Effector CD4-positive, alpha-beta T cell (primary cell): Measurements from ENCODE around the gene FBXO41.

Source experiments
- DNase-seq: peaks from one replicate; pipeline ENCODE4 v3.0.0-alpha.2; 2020

FBXO41 gene

GRCh38 chr2:73290049-73290839 lies 6.0 kb upstream of the FBXO41 start:
- DNase-seq = no peak

GRCh38 chr2:73289304-73289703 lies 5.0 kb upstream of the FBXO41 start:
- no peak for DNase-seq

- no peak for DNase-seq
Observed at GRCh38 chr2:73286134-73286655, 1.9 kb upstream of the FBXO41 start.

- no peak for DNase-seq
Observed at GRCh38 chr2:73285159-73285739, 971 bp upstream of the FBXO41 start.

GRCh38 chr2:73283545-73284295 lies 558 bp downstream of the FBXO41 start:
- DNase-seq = no peak

- no peak for DNase-seq
Observed at GRCh38 chr2:73282924-73283544, 1.2 kb downstream of the FBXO41 start.

- DNase-seq = no peak
Observed at GRCh38 chr2:73281244-73281643, 3.0 kb downstream of the FBXO41 start.

- no peak for DNase-seq
Observed at GRCh38 chr2:73279852-73280251, 4.4 kb downstream of the FBXO41 start.

- no peak for DNase-seq
Observed at GRCh38 chr2:73272270-73272669, 12.0 kb downstream of the FBXO41 start.

GRCh38 chr2:73269686-73270465 lies 14.4 kb downstream of the FBXO41 start:
- DNase-seq = no peak

- DNase-seq = peak; percentile 49
Observed at GRCh38 chr2:73268830-73269685, 15.2 kb downstream of the FBXO41 start.

- no peak for DNase-seq
Observed at GRCh38 chr2:73268366-73268829, 15.9 kb downstream of the FBXO41 start.

- DNase-seq = no peak
Observed at GRCh38 chr2:73267008-73267407, 17.3 kb downstream of the FBXO41 start.

- no peak for DNase-seq
Observed at GRCh38 chr2:73266061-73266901, 18.0 kb downstream of the FBXO41 start.

GRCh38 chr2:73265298-73266060 lies 18.8 kb downstream of the FBXO41 start:
- DNase-seq = no peak

- no peak for DNase-seq
Observed at GRCh38 chr2:73264783-73265182, 19.5 kb downstream of the FBXO41 start.

GRCh38 chr2:73264332-73264606 lies 20.0 kb downstream of the FBXO41 start:
- DNase-seq = no peak

GRCh38 chr2:73263540-73264331 lies 20.5 kb downstream of the FBXO41 start:
- no peak for DNase-seq
